ENCODE results near the gene CREB3L1.

DNA sequence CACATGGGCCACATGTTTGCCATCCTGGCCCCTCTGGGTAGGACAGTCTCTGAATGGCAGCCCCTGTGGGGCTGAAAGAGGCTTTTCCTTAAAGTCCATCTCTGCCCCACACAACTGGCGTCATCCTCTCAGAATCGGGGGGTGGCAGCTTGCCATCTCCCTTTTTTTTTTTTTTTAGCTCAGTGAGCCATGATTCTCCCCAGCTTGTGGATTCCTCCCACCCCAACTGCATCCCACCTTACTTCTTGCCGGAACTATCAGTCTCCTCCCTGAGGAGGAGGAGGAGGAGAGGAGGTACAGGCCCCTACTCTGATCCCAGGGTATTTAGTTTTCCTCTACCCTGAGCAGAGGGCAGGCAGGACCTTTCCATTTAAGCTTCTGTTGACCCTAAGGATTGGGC, 73.2 kb downstream of the CREB3L1 start:
- TF ChIP-seq POLR2AphosphoS5 (IDR thresholded peaks at IDR 0.05) = no peak
- TF ChIP-seq, protein P1, sequence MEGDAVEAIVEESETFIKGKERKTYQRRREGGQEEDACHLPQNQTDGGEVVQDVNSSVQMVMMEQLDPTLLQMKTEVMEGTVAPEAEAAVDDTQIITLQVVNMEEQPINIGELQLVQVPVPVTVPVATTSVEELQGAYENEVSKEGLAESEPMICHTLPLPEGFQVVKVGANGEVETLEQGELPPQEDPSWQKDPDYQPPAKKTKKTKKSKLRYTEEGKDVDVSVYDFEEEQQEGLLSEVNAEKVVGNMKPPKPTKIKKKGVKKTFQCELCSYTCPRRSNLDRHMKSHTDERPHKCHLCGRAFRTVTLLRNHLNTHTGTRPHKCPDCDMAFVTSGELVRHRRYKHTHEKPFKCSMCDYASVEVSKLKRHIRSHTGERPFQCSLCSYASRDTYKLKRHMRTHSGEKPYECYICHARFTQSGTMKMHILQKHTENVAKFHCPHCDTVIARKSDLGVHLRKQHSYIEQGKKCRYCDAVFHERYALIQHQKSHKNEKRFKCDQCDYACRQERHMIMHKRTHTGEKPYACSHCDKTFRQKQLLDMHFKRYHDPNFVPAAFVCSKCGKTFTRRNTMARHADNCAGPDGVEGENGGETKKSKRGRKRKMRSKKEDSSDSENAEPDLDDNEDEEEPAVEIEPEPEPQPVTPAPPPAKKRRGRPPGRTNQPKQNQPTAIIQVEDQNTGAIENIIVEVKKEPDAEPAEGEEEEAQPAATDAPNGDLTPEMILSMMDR (IDR thresholded peaks at IDR 0.05) = no peak
- TF ChIP-seq POLR2A (IDR thresholded peaks at IDR 0.05; ENCODE audit: low read depth) = no peak
- no peak for TF ChIP-seq EP300 (IDR thresholded peaks at IDR 0.05)

Data from esophagus muscularis mucosa (tissue), 4 donors.